OCI-LY1 (cell line): Measurements from ENCODE around the gene SYCN.
"Not testable (repeated sequence)": the region's sequence is repeated elsewhere in the genome, so short reads cannot be mapped to it uniquely, and the experiment has no call there.

ENCODE experiments used
- CTCF ChIP-seq: fragments of 200-600 bp; sonication (generic), shearing (Covaris generic); IDR thresholded peaks from 2 replicates; pipeline ENCODE4 v1.5.1; 2017; ENCODE audit warnings: mild to moderate bottlenecking, antibody characterized with exemption, low read length, moderate library complexity, mixed read lengths
- EZH2 ChIP-seq: fragments of 200-600 bp; sonication (generic), shearing (Covaris generic); IDR thresholded peaks from 2 replicates; pipeline ENCODE4 v1.8.0; 2017; ENCODE audit warnings: borderline replicate concordance, mixed run types, mild to moderate bottlenecking, antibody characterized with exemption, low read length, moderate library complexity, mixed read lengths

GRCh38 chr19:39215323-39215722 lies 11.3 kb upstream of the SYCN start:
- not testable (repeated sequence) for TF ChIP-seq CTCF, EZH2
